Measurements from ENCODE around the gene CCDC85A. TPM values are rescaled to one million over a fixed set of nuclear protein-coding genes. Genes with fewer than 3 reads are reported as not detected.
"Not testable (repeated sequence)": the region's sequence is repeated elsewhere in the genome, so short reads cannot be mapped to it uniquely, and the experiment has no call there.

Gene CCDC85A
- total and polyA plus RNA-seq, 12 donors: 0.13 to 1.1 (median 0.65) TPM; not detected in 1

GRCh38 chr2:56148825-56149224 is 35.0 kb upstream of the CCDC85A start:
- WGBS, 4 donors: 58 to 69% (median 60%) methylated on average over 3 of the region's 3 CpGs
- no peaks in the 10 kb centered on the region for H3K9me3 ChIP-seq (replicated peaks in 1 of 3)
- H3K4me3 ChIP-seq: no peak overlapping the region
- no peak overlapping the region for H3K27ac ChIP-seq
- H3K27me3 ChIP-seq: no peaks in the 10 kb centered on the region
- H3K36me3 ChIP-seq (replicated peaks in 1 of 2): no peaks in the 10 kb centered on the region
- TF ChIP-seq CTCF (IDR thresholded peaks at IDR 0.05): no peak
- no peak for TF ChIP-seq POLR2A (IDR thresholded peaks at IDR 0.05)
- H3K4me1 ChIP-seq (replicated peaks in 1 of 2): no peaks in the 10 kb centered on the region
- no peak for DNase-seq
- intact Hi-C loops (cut with DNase I): no loop called here

- TF ChIP-seq CTCF (IDR thresholded peaks at IDR 0.05) (no peak), POLR2A (IDR thresholded peaks at IDR 0.05) (no peak)
- 59 to 71% (median 69%) methylated on average over 2 of the region's 2 CpGs for WGBS, 4 donors
- DNase-seq: no peak
- no peaks in the 10 kb centered on the region for H3K9me3 ChIP-seq (replicated peaks in 1 of 3)
- no peaks in the 10 kb centered on the region for H3K27me3 ChIP-seq
- intact Hi-C loops (cut with DNase I): no loop called here
- no peaks in the 10 kb centered on the region for H3K4me1 ChIP-seq (replicated peaks in 1 of 2)
- H3K36me3 ChIP-seq (replicated peaks in 1 of 2): no peaks in the 10 kb centered on the region
- H3K27ac ChIP-seq: no peak overlapping the region
- no peak overlapping the region for H3K4me3 ChIP-seq
These were observed 31.9 kb upstream of the CCDC85A start for GRCh38 chr2:56151841-56152240.

GRCh38 chr2:56155188-56155587 is 28.6 kb upstream of the CCDC85A start:
- intact Hi-C loops (cut with DNase I): no loop called here
- no peaks in the 10 kb centered on the region for H3K9me3 ChIP-seq (replicated peaks in 1 of 3)
- 40 to 69% (median 51%) methylated on average over 2 of the region's 2 CpGs for WGBS, 4 donors

GRCh38 chr2:56159875-56160274 is 23.9 kb upstream of the CCDC85A start:
- H3K36me3 ChIP-seq (replicated peaks in 1 of 2); intact Hi-C loops (cut with DNase I); H3K9me3 ChIP-seq (replicated peaks in 1 of 3); H3K4me1 ChIP-seq (replicated peaks in 1 of 2); DNase-seq; H3K27me3 ChIP-seq; H3K4me3 ChIP-seq; H3K27ac ChIP-seq: not testable (repeated sequence)
- 63 to 70% (median 65%) methylated on average over 5 of the region's 5 CpGs for WGBS, 4 donors

More at GRCh38 chr2:56155188-56155587, 28.6 kb upstream of the CCDC85A start:
- Histone ChIP-seq H3K4me3 (no peak overlapping the region), H3K36me3 (replicated peaks in 1 of 2) (no peaks in the 10 kb centered on the region), H3K4me1 (replicated peaks in 1 of 2) (no peaks in the 10 kb centered on the region), H3K27ac (no peak overlapping the region), H3K27me3 (no peaks in the 10 kb centered on the region)
- TF ChIP-seq POLR2A (IDR thresholded peaks at IDR 0.05) (no peak), CTCF (IDR thresholded peaks at IDR 0.05) (no peak)
- DNase-seq: no peak
